Neural progenitor cell (in vitro differentiated cells): ENCODE measurements around the gene ALX3.

ENCODE experiments used
- CTCF ChIP-seq: fragments of 200-600 bp; sonication (generic); IDR thresholded peaks from 2 replicates; pipeline ENCODE4 v1.5.1; 2017; ENCODE audit warnings: antibody characterized with exemption, mild to moderate bottlenecking
- EZH2 ChIP-seq: fragments of 200-600 bp; sonication (generic); IDR thresholded peaks from 2 replicates; pipeline ENCODE4 v1.6.1; 2017; ENCODE audit warnings: antibody characterized with exemption, mild to moderate bottlenecking, moderate library complexity
- EZH2phosphoT487 ChIP-seq: fragments of 200-600 bp; sonication (generic); IDR thresholded peaks from 2 replicates; pipeline ENCODE4 v1.6.1; 2017; ENCODE audit warnings: antibody characterized with exemption

DNA sequence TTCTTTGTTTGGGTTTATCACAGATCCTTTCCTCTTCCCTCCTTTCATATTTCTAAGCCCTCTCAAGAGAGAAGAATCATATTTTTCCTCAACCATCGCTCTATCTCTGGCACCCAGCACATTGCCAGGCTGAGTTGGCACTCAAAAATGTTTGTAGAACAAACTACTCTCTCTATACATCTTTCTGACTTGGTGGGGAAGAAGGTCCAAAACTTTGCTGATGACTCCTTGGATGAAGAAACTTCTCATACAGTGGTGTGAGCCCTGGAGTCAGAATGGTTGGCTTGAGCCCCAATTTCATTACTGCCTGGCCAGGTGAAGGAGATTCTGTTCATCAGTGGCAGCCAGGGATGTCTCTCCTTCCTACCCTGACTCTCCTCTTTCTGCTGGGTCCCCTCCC is 11.9 kb downstream of the ALX3 start:
- no peak for TF ChIP-seq CTCF
- TF ChIP-seq EZH2phosphoT487 = no peak
- TF ChIP-seq EZH2 = no peak
